ENCODE results near the gene KIF13A.
"Not testable (repeated sequence)": the region's sequence is repeated elsewhere in the genome, so short reads cannot be mapped to it uniquely, and the experiment has no call there.

KIF13A gene

GRCh38 chr6:17968876-17969275 is 18.6 kb downstream of the KIF13A start:
- DNase-seq (ENCODE audit: low spot score), result no peak

- no peak for DNase-seq (ENCODE audit: low spot score)
These were observed 19.5 kb downstream of the KIF13A start for GRCh38 chr6:17967668-17968518.

GRCh38 chr6:17966451-17966850 is 21.0 kb downstream of the KIF13A start:
- DNase-seq (ENCODE audit: low spot score), result no peak

DNA sequence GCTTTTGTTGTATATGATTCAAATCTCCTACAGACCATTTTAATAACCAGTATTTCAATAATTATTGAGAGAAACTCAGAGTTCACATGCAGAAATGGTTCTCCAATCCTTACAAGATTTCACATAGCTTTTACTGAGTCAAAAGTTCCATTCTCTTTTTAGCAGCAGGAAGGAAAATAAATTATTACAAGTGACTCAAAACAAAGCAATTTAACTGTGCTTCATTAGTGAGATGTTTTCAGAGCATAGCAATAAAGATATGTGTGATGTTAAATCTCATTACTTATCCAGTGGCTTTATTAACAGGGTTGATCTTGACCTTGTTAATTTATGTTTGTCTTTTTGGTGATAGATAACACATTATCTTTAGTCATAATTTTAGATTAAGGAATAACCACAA is 22.0 kb downstream of the KIF13A start:
- DNase-seq (ENCODE audit: low spot score), result no peak

DNA sequence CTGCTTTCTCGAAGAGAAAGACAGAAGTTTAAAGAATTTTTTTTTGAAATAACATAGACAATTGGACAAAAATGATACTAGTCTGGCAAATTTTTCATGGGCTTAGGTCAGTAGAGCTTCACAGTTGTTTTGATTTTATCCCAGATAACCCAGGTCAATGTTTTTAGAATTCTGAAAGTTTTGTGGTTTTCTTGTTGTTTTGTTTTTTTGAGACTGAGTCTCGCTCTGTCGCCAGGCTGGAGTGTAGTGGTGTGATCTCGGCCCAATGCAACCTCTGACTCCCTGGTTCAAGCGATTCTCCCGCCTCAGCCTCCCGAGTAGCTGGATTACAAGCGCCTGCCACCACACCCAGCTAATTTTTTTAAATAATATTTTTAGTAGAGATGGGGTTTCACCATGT is 22.8 kb downstream of the KIF13A start:
- DNase-seq (ENCODE audit: low spot score), result no peak

DNA sequence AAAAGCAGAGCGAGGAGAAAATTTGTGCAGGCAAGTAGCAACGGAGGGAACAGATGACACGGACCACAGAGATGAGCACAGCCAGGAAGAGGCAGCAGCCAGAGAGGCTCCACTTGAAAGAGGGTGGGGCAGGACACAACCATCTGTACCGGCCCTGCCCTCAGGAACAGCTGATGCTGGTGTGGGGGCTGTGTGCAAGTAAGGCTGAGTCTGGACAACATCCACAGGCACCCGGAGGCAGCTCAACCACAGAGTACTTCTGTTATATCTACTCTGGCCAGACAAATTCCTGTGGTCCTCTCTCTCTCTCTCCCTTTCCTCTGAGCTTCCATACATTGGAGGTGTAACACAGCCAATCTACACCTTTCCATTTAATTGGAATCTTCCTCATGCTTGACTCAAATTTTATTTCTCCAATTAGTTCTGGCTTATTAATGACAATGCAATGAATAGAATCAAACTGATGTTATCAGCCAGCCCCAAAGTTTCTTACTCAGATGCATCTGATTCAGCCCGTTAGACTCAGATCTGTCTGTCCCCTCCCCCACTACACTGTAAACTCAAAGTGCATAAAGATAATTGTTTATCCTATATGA is 24.9 kb downstream of the KIF13A start:
- DNase-seq (ENCODE audit: low spot score), result peak; percentile 64

DNA sequence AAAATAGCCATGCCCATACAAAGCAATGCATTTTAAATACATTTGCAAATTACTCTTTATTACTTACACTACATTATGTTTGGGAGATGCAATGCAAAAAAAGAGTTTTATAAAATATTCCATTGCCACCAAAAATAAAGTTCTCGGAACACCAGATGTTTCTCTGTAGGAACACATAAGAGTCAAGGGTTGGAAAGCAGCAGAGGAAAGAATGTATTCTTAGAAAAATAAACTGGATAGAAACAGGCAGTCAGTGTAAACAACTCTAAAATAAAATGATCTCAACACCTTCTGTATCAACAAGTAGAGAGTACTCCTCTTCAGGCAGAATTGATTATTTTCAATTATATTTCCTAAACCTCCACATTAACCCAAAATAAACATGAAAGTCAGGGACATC is 28.1 kb downstream of the KIF13A start:
- no peak for DNase-seq (ENCODE audit: low spot score)

- DNase-seq (ENCODE audit: low spot score), result no peak
These were observed 29.4 kb downstream of the KIF13A start for GRCh38 chr6:17957904-17958620.

DNA sequence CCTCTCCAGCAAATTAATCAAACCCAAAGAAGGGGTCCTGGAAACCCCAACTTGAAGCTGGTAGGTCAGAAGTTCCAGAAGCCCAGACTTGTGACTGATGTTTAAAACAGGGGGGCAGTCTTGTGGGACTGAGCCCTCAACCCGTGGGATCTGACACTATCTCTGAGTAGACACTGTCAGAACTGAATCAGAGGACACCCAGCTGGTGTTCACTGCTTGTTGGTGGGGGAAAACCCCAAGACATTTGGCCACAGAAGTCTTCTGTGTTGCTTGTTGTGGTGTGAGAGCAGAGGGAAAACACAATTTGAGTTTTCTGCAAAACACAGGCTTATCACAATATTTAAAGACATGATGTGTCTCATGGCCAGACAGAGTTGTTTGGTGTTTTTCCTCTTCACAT is 29.9 kb downstream of the KIF13A start:
- peak; percentile 22 for DNase-seq (ENCODE audit: low spot score)

DNA sequence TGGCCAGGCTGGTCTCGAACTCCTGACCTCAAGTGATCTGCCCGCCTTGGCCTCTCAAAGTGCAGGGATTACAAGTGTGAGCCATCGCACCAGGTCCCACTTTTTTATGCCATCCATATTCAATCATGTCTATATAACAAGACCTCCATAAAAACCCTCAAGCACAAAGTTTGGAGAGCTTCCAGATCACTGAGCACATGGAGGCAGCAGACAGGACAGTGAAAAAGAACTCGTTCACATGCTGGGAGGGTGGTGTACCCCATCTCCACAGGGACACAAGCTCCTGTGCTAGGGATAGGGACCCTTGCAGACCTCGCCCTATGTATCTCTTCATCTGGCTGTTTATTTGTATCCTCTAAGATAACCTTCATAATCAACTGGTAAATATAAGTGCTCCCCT is 30.3 kb downstream of the KIF13A start:
- no peak for DNase-seq (ENCODE audit: low spot score)

- DNase-seq (ENCODE audit: low spot score), result no peak
These were observed 37.3 kb downstream of the KIF13A start for GRCh38 chr6:17950095-17950494.

DNA sequence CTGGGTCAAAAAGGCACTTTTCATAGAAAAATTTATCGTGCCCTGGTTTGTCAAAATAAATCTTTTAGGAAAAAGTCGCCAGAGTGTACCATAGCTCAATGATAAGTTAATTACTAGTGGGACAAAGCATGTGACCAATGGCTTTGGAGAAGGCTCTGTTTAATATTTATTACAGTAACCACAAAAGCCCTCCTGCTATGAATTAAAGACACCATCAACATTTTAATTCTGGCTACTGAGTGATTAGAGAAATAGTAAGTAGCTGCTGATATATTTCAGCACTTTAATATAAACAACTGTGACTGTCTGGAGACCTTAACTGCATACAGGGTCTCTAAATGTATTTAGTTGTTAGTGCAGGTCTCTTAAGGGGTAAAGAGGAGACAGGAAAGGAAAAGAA is 38.3 kb downstream of the KIF13A start:
- no peak for DNase-seq (ENCODE audit: low spot score)

- DNase-seq (ENCODE audit: low spot score), result no peak
These were observed 38.7 kb downstream of the KIF13A start for GRCh38 chr6:17948725-17949124.

- DNase-seq (ENCODE audit: low spot score), result not testable (repeated sequence)
These were observed 39.9 kb downstream of the KIF13A start for GRCh38 chr6:17947574-17947973.

DNA sequence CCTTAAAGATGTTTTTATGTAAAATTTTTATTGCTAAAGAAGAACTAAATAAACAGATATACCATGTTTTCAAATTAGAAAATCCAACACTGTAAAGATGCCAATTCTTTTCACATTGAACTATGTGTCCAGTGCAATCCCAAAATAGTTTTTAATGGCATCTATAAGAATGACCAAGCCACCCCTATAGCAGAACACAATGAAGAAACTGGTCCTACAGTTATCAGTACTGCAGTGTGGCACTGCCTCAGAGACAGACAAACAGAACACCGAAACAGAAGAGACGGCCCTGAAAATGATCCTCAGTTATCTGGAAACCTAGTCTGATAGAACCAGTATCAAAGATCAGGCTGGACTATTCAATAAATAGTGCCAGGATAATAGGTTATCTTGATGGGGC is 41.9 kb downstream of the KIF13A start:
- DNase-seq (ENCODE audit: low spot score), result no peak

DNA sequence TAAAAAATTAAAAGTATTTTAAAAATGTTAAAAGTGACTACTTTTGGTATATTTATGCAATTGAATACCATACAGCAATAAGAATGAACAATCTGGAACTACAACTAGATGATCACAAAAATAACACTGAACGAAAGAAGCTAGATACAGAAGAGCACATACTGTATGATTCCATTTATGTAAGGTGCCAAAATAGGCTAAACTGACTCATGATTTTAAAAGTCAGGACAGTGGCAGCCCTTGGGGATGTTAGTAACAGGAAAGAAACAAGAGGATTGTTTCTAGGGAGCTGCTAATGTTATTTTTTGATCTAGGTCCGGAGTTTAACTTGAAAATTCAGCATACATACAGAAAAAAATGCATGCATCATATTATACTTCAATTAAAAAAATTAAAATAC is 42.3 kb downstream of the KIF13A start:
- DNase-seq (ENCODE audit: low spot score), result no peak

- no peak for DNase-seq (ENCODE audit: low spot score)
These were observed 46.1 kb downstream of the KIF13A start for GRCh38 chr6:17941318-17941717.

- no peak for DNase-seq (ENCODE audit: low spot score)
These were observed 47.2 kb downstream of the KIF13A start for GRCh38 chr6:17940151-17940792.

- no peak for DNase-seq (ENCODE audit: low spot score)
These were observed 48.5 kb downstream of the KIF13A start for GRCh38 chr6:17938901-17939300.

DNA sequence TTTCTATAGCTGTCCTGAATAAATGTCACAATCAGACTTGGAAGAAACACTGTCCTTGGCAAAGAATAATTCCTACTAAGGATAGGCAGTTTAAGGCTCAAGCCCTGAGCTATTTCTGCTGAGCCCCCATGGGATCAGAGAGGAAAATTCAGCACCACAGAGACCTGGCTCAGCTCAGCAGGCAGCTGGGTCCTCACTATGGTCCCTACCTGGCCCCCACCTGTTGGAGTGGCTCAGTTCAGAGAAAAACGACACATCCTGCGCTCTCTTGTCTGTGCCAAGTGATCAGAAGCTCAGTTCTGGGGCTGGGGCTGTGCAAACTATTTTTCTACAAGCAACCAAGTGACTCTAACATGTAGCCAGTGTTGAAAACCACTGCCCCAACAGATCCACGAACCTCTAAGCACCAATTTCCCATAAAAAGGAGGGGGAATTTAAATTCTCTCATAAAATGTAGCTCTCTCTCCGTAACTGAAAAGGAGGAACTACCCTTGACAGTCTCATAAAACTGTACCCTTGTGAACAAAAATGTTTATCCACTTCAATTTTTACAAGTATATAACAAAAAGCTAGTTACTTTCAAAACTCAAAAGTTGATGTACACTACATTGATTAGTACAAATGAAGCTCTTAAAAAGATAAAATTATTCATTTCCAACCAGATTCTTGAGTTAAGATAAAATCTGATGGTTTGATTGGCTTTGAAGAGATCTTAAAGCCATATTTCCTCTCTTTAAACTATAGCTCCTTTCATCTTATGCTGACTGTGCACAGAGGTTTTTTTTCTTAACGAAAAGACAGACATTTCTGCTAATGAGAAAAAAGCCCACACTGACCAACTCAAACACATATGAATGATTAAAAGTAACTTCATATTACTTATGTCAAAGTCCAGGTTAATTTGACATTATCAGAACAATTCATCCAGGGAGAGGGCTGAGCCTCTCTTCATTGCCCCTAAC is 52.0 kb downstream of the KIF13A start:
- DNase-seq (ENCODE audit: low spot score), result no peak

- no peak for DNase-seq (ENCODE audit: low spot score)
These were observed 53.7 kb downstream of the KIF13A start for GRCh38 chr6:17933716-17934115.
